H9 (cell line): ENCODE measurements around the gene MAGOH. TPM values are rescaled to one million over a fixed set of nuclear protein-coding genes. Genes with fewer than 3 reads are reported as not detected.

Experiments used
- DNase-seq: peaks from one replicate; pipeline ENCODE4 v3.0.0-alpha.2; 2017
- H2AFZ ChIP-seq: one replicate; pipeline ENCODE4 v1.6.1; 2013; ENCODE audit warnings: mild to moderate bottlenecking, low read length, control low read depth, moderate library complexity
- H2AK5ac ChIP-seq: 2 replicates; pipeline ENCODE4 v1.6.1; 2013; ENCODE audit warnings: low read length, control low read depth, mixed read lengths; ENCODE audit not compliant: insufficient read length
- H2BK120ac ChIP-seq: one replicate; pipeline ENCODE4 v1.6.1; 2013; ENCODE audit warnings: low read depth, mild to moderate bottlenecking, low read length, control low read depth, inconsistent platforms; ENCODE audit not compliant: poor library complexity, severe bottlenecking
- H2BK12ac ChIP-seq: 2 replicates; pipeline ENCODE4 v1.6.1; 2013; ENCODE audit warnings: low read length, control low read depth, mixed read lengths, low read depth; ENCODE audit not compliant: insufficient read length
- H2BK15ac ChIP-seq: 2 replicates; pipeline ENCODE4 v1.6.1; 2013; ENCODE audit warnings: low read depth, low read length, control low read depth
- H2BK20ac ChIP-seq: one replicate; pipeline ENCODE4 v1.6.1; 2013; ENCODE audit warnings: low read depth, mild to moderate bottlenecking, low read length, control low read depth, inconsistent platforms; ENCODE audit not compliant: poor library complexity, severe bottlenecking
- H2BK5ac ChIP-seq: 2 replicates; pipeline ENCODE4 v1.6.1; 2013; ENCODE audit warnings: low read length, control low read depth, mixed read lengths; ENCODE audit not compliant: insufficient read length
- H3K14ac ChIP-seq: 2 replicates; pipeline ENCODE4 v1.6.1; 2013; ENCODE audit warnings: low read length, control low read depth; ENCODE audit not compliant: insufficient read depth
- H3K18ac ChIP-seq: 2 replicates; pipeline ENCODE4 v1.6.1; 2013; ENCODE audit warnings: low read depth, mild to moderate bottlenecking, mixed read lengths, low read length, control low read depth; ENCODE audit not compliant: insufficient read length
- H3K23ac ChIP-seq: 2 replicates; pipeline ENCODE4 v1.6.1; 2013; ENCODE audit warnings: low read length, control low read depth, mixed read lengths, low read depth; ENCODE audit not compliant: insufficient read length
- H3K23me2 ChIP-seq: 2 replicates; pipeline ENCODE4 v1.6.1; 2013; ENCODE audit warnings: low read depth, mild to moderate bottlenecking, mixed read lengths, low read length, control low read depth; ENCODE audit not compliant: insufficient read length, poor library complexity, severe bottlenecking
- H3K27ac ChIP-seq: 2 replicates; pipeline ENCODE4 v1.5.1; 2013; ENCODE audit warnings: low read length, control low read depth, mixed read lengths, low read depth; ENCODE audit not compliant: insufficient read length
- H3K27me3 ChIP-seq: 2 replicates; pipeline ENCODE4 v1.6.1; 2013; ENCODE audit warnings: low read length, control low read depth, inconsistent platforms; ENCODE audit not compliant: insufficient read depth
- H3K4ac ChIP-seq: 2 replicates; pipeline ENCODE4 v1.6.1; 2013; ENCODE audit warnings: low read depth, mild to moderate bottlenecking, control low read depth, inconsistent platforms, low read length, moderate library complexity
- H3K4me1 ChIP-seq: 2 replicates; pipeline ENCODE4 v1.6.1; 2013; ENCODE audit warnings: low read length, control low read depth, inconsistent platforms; ENCODE audit not compliant: insufficient read depth
- H3K4me2 ChIP-seq: 2 replicates; pipeline ENCODE4 v1.6.1; 2013; ENCODE audit warnings: low read length, control low read depth, mixed read lengths; ENCODE audit not compliant: insufficient read length, insufficient read depth
- H3K56ac ChIP-seq: 2 replicates; pipeline ENCODE4 v1.6.1; 2013; ENCODE audit warnings: low read depth, mild to moderate bottlenecking, mixed read lengths, low read length, control low read depth; ENCODE audit not compliant: insufficient read length
- H3K79me1 ChIP-seq: 2 replicates; pipeline ENCODE4 v1.6.1; 2013; ENCODE audit warnings: low read depth, mild to moderate bottlenecking, moderate library complexity, low read length, control low read depth, inconsistent platforms; ENCODE audit not compliant: insufficient read depth, poor library complexity, severe bottlenecking
- H3K79me2 ChIP-seq: 2 replicates; pipeline ENCODE4 v1.6.1; 2013; ENCODE audit warnings: low read length, control low read depth, inconsistent platforms; ENCODE audit not compliant: insufficient read depth
- H3K9ac ChIP-seq: 2 replicates; pipeline ENCODE4 v1.6.1; 2013; ENCODE audit warnings: low read length, control low read depth, mixed read lengths; ENCODE audit not compliant: insufficient read length; ENCODE audit errors: extremely low read depth
- H3K9me3 ChIP-seq: one replicate; pipeline ENCODE4 v1.6.1; 2013; ENCODE audit warnings: low read depth, low read length, inconsistent platforms; ENCODE audit not compliant: control insufficient read depth
- H3T11ph ChIP-seq: one replicate; pipeline ENCODE4 v1.6.1; 2013; ENCODE audit warnings: mild to moderate bottlenecking, low read length, control low read depth, inconsistent platforms
- H4K20me1 ChIP-seq: one replicate; pipeline ENCODE4 v1.6.1; 2013; ENCODE audit not compliant: control insufficient read depth, insufficient read length, insufficient read depth
- H4K5ac ChIP-seq: 2 replicates; pipeline ENCODE4 v1.6.1; 2013; ENCODE audit warnings: low read depth, mild to moderate bottlenecking, mixed read lengths, low read length, control low read depth; ENCODE audit not compliant: insufficient read length
- H4K8ac ChIP-seq: replicated peaks from 2 replicates; pipeline ENCODE4 v1.6.1; 2013; ENCODE audit warnings: low read length, control low read depth, mixed read lengths, low read depth; ENCODE audit not compliant: insufficient read length
- H4K91ac ChIP-seq: 2 replicates; pipeline ENCODE4 v1.6.1; 2013; ENCODE audit warnings: low read depth, mild to moderate bottlenecking, moderate library complexity, mixed read lengths, low read length, control low read depth; ENCODE audit not compliant: insufficient read length
- H3K27ac Mint-ChIP-seq, 3 experiments: 2 replicates in 2 of 3; 3 replicates in 1 of 3; pipeline ENCODE4 v1.8.0; 2020 to 2021; ENCODE audit warnings: mixed read lengths in 3 of 3, mild to moderate bottlenecking in 1 of 3, moderate library complexity in 1 of 3
- H3K27me3 Mint-ChIP-seq: 2 replicates; pipeline ENCODE4 v1.8.0; 2021; ENCODE audit warnings: low read depth, mild to moderate bottlenecking, moderate library complexity, mixed read lengths
- H3K36me3 Mint-ChIP-seq, 3 experiments: 2 replicates in 2 of 3; 3 replicates in 1 of 3; pipeline ENCODE4 v1.8.0; 2020 to 2021; ENCODE audit warnings: low read depth in 3 of 3, mixed read lengths in 3 of 3; ENCODE audit not compliant: insufficient read depth in 1 of 3
- H3K4me1 Mint-ChIP-seq, 2 experiments: 2 replicates each; pipeline ENCODE4 v1.8.0; 2020; ENCODE audit warnings: mixed read lengths in 2 of 2
- H3K4me3 Mint-ChIP-seq, 2 experiments: 2 replicates in 1 of 2; 3 replicates in 1 of 2; pipeline ENCODE4 v1.8.0; 2020 to 2021; ENCODE audit warnings: mild to moderate bottlenecking in 2 of 2, mixed read lengths in 2 of 2, moderate library complexity in 1 of 2
- H3K9me3 Mint-ChIP-seq, 2 experiments: 2 replicates in 1 of 2; 3 replicates in 1 of 2; pipeline ENCODE4 v1.8.0; 2020; ENCODE audit warnings: mild to moderate bottlenecking in 2 of 2, mixed read lengths in 2 of 2, moderate library complexity in 1 of 2
- WGBS: extraction: QIAGEN DNeasy Blood & Tissue Kit; methylation state at CpG from one replicate; pipeline ENCODE4 v1.1.7; 2013; ENCODE audit warnings: missing lambda C conversion rate, low lambda C conversion rate, mixed read lengths; ENCODE audit not compliant: insufficient read length; ENCODE audit errors: extremely low coverage; 5-methylcytosine and 5-hydroxymethylcytosine counted together
- total RNA-seq: library from RNA; stranded (reverse); gene quantifications from 2 replicates; pipeline ENCODE4 v1.2.1, GENCODE V29; 2021
- TF ChIP-seq, protein P1 (sequence below): fragments of 200-600 bp; sonication (generic); conservative IDR thresholded peaks from 3 replicates; pipeline ENCODE4 v1.8.0; 2021; ENCODE audit warnings: antibody characterized with exemption, mild to moderate bottlenecking

MAGOH gene
- total RNA-seq, 1 experiment from 2014 or later: 81.2 TPM

DNA sequence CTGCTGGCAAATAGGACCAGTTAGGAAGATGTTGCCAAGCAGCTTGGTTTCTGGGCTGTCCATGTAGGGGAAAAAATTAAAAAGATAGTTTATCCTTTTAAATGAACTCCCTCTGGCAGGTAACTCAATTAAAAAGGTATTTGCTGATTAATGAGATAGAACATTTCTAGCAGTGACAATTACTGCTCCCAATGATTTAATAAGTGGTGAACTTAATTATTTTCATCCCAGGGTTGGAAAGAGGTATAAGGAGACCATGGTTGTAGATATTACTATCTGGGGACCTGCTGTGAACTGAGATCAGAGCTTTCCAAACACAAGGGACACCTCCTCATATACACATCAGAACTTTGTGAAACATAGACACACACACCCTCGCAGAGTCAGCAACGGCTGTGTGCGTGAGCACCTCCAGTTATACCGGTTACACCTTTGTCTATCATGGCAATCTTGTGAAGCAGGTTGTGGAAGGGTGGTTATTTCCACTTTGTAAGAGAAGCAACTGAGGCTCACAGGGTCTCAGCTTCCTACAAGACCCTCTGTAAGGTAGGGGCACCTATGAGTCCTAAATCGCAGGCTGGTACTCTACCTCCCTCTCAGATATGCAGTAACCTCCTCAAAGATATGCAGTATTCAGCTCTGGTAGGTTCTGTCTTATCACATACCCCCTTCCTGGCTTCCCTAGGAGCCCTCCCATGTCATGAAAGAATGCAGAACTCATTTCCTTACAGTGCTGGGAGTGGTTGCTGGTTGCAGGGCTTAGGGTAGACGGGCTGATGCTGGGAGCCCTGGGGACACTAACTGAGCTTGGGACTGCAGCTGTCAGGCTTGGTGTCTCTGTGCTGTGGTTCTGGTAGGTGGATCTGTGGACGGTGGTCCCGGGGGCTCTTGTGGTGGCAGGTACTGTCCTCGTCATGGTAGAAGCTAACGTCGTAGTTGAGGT is 18.5 kb upstream of the MAGOH start:
- no peak overlapping the region for H3K27ac ChIP-seq

More for the DNA sequence above, 18.5 kb upstream of the MAGOH start:
- Histone ChIP-seq H3K14ac (no peak overlapping the region), H2BK5ac (no peak overlapping the region), H4K91ac (no peak overlapping the region), H3K18ac (no peak overlapping the region), H3K56ac (no peak overlapping the region), H3K23me2 (no peaks in the 10 kb centered on the region), H2BK20ac (no peak overlapping the region), H3K9me3 (no peaks in the 10 kb centered on the region), H4K20me1 (no peaks in the 10 kb centered on the region), H3K23ac (no peak overlapping the region), H4K5ac (no peak overlapping the region), H3T11ph (no peak overlapping the region), H3K4ac (no peak overlapping the region), H3K4me2 (no peak overlapping the region), H2AK5ac (no peak overlapping the region), H3K27me3 (no peaks in the 10 kb centered on the region), H3K79me1 (no peaks in the 10 kb centered on the region), H2BK12ac (no peak overlapping the region), H2BK15ac (no peak overlapping the region), H4K8ac (no peak overlapping the region), H3K4me1 (no peaks in the 10 kb centered on the region), H3K79me2 (no peaks in the 10 kb centered on the region), H2AFZ (no peak overlapping the region), H2BK120ac (no peak overlapping the region), H3K9ac (no peak overlapping the region)
- TF ChIP-seq, protein P1, sequence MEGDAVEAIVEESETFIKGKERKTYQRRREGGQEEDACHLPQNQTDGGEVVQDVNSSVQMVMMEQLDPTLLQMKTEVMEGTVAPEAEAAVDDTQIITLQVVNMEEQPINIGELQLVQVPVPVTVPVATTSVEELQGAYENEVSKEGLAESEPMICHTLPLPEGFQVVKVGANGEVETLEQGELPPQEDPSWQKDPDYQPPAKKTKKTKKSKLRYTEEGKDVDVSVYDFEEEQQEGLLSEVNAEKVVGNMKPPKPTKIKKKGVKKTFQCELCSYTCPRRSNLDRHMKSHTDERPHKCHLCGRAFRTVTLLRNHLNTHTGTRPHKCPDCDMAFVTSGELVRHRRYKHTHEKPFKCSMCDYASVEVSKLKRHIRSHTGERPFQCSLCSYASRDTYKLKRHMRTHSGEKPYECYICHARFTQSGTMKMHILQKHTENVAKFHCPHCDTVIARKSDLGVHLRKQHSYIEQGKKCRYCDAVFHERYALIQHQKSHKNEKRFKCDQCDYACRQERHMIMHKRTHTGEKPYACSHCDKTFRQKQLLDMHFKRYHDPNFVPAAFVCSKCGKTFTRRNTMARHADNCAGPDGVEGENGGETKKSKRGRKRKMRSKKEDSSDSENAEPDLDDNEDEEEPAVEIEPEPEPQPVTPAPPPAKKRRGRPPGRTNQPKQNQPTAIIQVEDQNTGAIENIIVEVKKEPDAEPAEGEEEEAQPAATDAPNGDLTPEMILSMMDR: no peak
- DNase-seq: no peak
- WGBS: no CpG with 5 or more reads among the region's 11 CpGs
- H3K27me3 Mint-ChIP-seq: no peaks in the 10 kb centered on the region
- H3K36me3 Mint-ChIP-seq: peaks cover 44 to 89% (median 85%) of the 10 kb centered on the region in 3 experiments
- no peaks in the 10 kb centered on the region for H3K9me3 Mint-ChIP-seq
- H3K27ac Mint-ChIP-seq: peak overlapping the region in 1 of 3 experiments; percentile 19; a peak in 1 of 7 replicates
- no peak overlapping the region for H3K4me3 Mint-ChIP-seq
- no peaks in the 10 kb centered on the region for H3K4me1 Mint-ChIP-seq
